HUES64 (cell line): Measurements from ENCODE around the gene ADARB1.
"Not testable (repeated sequence)": the region's sequence is repeated elsewhere in the genome, so short reads cannot be mapped to it uniquely, and the experiment has no call there.

Source experiments
- H3K27ac ChIP-seq: 2 replicates; pipeline ENCODE4 v1.7.0; 2013; ENCODE audit warnings: low read depth, low read length, inconsistent platforms
- H3K27me3 ChIP-seq: 2 replicates; pipeline ENCODE4 v1.6.1; 2013; ENCODE audit warnings: mild to moderate bottlenecking, low read length; ENCODE audit not compliant: insufficient read depth
- H3K36me3 ChIP-seq: 2 replicates; pipeline ENCODE4 v1.6.1; 2013; ENCODE audit warnings: mild to moderate bottlenecking, low read length; ENCODE audit not compliant: insufficient read depth
- H3K4me1 ChIP-seq: 2 replicates; pipeline ENCODE4 v1.6.1; 2013; ENCODE audit warnings: mild to moderate bottlenecking, low read length, moderate library complexity; ENCODE audit not compliant: insufficient read depth
- H3K4me3 ChIP-seq: 2 replicates; pipeline ENCODE4 v1.5.1; 2013; ENCODE audit warnings: mild to moderate bottlenecking, low read length, moderate library complexity
- H3K9ac ChIP-seq: 2 replicates; pipeline ENCODE4 v1.6.1; 2013; ENCODE audit warnings: mild to moderate bottlenecking, low read depth, low read length
- H3K9me3 ChIP-seq: 2 replicates; pipeline ENCODE4 v1.6.1; 2013; ENCODE audit warnings: low read depth, low read length; ENCODE audit not compliant: insufficient read depth
- WGBS: fragments of 150-250, 120-280 bp; methylation state at CpG from one replicate; pipeline ENCODE4 v1.1.7; 2013; ENCODE audit warnings: missing lambda C conversion rate; 5-methylcytosine and 5-hydroxymethylcytosine counted together

ADARB1 gene

DNA sequence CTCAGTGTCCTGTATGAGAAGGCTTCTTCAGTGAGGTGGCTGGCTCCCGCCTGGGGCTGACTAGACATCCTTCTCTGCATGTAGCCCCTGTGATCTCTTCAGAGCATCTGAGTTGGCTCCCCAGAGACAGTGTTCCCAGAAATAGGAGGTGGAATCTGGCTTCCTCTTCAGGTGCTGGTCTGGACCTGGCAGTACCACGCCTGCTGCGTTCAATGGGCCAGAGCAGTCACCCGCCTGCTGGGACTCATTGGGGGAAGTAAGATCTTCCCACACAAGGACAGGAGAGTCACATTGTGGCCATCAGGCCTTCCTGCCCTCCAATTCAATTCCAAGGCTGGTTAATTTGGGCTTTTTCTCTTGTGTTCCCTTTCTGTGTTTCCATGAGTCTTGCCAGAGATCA, 51.0 kb downstream of the ADARB1 start:
- no peak overlapping the region for H3K4me3 ChIP-seq
- 95% methylated on average over 4 of the region's 4 CpGs for WGBS
- no peaks in the 10 kb centered on the region for H3K36me3 ChIP-seq
- H3K27me3 ChIP-seq, result no peaks in the 10 kb centered on the region
- H3K9me3 ChIP-seq, result no peaks in the 10 kb centered on the region
- H3K4me1 ChIP-seq, result no peaks in the 10 kb centered on the region
- no peak overlapping the region for H3K9ac ChIP-seq
- H3K27ac ChIP-seq, result no peak overlapping the region

DNA sequence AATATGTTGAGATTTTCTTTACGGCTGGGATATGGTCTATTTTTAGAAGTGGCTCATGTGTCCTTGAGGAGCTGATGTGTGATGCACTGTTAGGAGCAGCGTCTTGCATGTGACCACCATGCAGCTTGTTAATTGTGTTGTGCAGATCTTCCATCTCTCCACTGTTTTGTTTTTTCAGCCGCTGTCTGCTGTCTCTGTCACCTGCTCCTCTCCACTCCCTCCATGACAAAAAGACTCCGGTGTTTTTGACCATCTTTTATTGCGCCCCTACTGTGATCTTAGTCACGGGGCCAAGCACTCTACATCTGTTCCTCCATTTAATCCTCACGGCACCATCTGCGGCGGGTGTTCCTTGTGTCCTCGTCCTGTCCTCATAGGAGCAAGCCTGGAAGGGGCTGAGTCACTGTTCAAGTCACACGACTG, 51.8 kb downstream of the ADARB1 start:
- Histone ChIP-seq H3K9ac (no peak overlapping the region), H3K36me3 (no peaks in the 10 kb centered on the region), H3K27ac (no peak overlapping the region), H3K27me3 (no peaks in the 10 kb centered on the region), H3K4me1 (no peaks in the 10 kb centered on the region), H3K4me3 (no peak overlapping the region), H3K9me3 (no peaks in the 10 kb centered on the region)
- WGBS, result 91% methylated on average over 11 of the region's 11 CpGs

DNA sequence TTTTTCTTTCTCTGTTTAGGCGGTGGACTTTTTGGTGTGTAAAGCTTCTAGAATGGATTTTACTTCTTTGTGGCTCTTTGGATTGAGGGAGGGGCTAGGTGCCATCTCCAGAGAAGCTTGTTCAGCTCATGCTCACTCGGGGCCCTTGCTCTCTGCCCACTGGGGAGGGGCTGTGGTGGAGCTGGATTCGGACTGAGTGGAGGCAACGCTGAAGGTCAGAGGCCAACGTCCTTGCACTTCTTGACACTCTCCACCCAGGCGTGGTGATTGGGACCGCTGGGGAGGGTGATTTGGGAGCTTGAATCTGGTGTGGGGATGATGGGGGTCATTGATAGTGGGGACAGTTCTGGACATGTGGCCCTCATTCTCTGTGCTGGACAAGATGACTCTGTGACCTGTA, 52.6 kb downstream of the ADARB1 start:
- WGBS, result 92% methylated on average over 7 of the region's 7 CpGs
- no peaks in the 10 kb centered on the region for H3K27me3 ChIP-seq

DNA sequence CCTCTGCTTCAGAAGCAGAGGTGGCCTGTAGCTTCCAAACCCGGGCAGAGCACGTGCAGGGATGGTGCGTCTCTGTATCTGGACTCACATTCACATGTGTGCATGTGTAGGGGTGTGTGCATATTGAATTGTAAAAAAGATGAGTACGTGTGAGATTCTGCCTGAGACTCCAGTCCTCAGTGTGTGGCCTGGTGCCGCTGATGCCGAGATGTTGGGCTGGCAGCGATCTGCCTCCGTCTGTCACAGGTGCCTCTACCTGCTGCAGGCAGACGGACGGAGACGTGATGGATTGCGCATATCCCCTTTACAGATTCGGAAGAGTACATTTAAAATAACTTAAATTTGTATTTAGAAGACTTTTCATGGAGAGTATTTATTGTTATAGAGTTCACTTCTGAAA, 53.6 kb downstream of the ADARB1 start:
- Histone ChIP-seq H3K27ac (no peak overlapping the region), H3K4me1 (no peaks in the 10 kb centered on the region), H3K4me3 (no peak overlapping the region), H3K9me3 (no peaks in the 10 kb centered on the region), H3K27me3 (no peaks in the 10 kb centered on the region), H3K9ac (no peak overlapping the region), H3K36me3 (no peaks in the 10 kb centered on the region)
- WGBS, result 96% methylated on average over 11 of the region's 13 CpGs

More for the DNA sequence above, 52.6 kb downstream of the ADARB1 start:
- Histone ChIP-seq H3K4me3 (no peak overlapping the region), H3K36me3 (no peaks in the 10 kb centered on the region), H3K27ac (no peak overlapping the region), H3K9me3 (no peaks in the 10 kb centered on the region), H3K9ac (no peak overlapping the region; the same call in 1 of the 2 replicates), H3K4me1 (no peaks in the 10 kb centered on the region)

DNA sequence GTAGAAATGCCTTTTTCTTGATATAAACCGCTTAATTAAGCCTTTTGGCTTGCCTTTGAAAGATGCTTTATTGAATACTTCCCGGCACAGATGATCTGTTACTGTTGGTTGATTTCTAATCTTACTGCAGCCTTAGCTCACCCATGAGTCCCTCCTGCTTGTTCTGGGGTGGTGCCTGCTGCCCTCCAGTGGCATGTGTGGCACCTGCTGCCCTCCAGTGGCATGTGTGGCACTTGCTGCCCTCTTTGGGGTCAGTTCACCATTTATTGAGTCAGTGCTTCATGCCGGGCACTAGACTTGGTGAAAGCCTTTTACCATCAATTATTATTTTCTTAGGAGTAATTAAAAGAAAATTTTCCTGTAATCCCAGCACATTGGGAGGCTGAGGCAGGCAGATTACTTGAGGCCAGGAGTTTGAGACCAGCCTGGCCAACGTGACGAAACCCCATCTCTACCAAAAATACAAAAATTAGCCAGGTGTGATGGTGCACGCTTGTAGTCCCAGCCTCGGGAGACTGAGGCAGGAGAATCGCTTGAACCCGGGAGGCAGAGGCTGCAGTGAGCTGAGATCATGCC, 54.3 kb downstream of the ADARB1 start:
- Histone ChIP-seq H3K27me3 (no peaks in the 10 kb centered on the region), H3K9me3 (no peaks in the 10 kb centered on the region), H3K4me3 (no peak overlapping the region), H3K9ac (no peak overlapping the region), H3K4me1 (no peaks in the 10 kb centered on the region), H3K36me3 (no peaks in the 10 kb centered on the region), H3K27ac (no peak overlapping the region)
- 76% methylated on average over 9 of the region's 9 CpGs for WGBS

DNA sequence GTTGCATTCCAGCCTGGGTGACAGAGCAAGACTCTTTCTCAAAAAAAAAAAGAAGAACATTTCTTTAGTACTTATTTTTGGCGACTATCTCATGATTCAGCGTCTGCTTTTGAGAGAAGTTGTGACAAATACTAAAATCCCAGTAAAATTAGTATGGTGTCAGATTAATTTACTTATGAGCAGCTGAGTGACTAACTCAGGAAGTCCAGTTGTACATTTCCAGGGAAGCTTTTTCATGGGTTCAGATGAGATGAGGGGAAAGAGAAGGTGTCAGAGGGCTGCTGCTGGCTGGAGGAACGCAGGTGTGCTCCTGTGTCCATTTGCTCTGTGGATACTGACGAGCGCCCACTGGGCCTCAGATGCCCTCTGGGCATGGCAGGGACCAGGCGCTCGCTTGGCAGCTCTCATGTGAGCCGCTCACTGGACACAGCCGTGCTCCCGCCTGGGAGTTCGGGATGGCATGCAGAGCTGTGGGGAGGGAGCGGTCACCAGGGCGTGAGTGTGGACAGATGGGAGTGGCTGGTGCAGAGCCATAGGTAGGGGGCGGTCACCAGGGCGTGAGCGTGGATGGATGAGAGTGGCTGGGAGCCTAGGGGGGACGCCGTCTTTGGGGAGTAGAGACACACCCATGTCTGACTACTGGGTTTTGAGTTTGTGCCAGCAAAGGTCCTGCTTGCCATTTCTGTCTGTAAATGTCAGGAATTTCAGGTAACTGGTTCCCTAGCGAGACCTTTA, 55.0 kb downstream of the ADARB1 start:
- Histone ChIP-seq H3K9ac (no peak overlapping the region), H3K27me3 (no peaks in the 10 kb centered on the region), H3K9me3 (no peaks in the 10 kb centered on the region), H3K4me3 (no peak overlapping the region), H3K27ac (no peak overlapping the region), H3K36me3 (no peaks in the 10 kb centered on the region), H3K4me1 (no peaks in the 10 kb centered on the region)
- 93% methylated on average over 19 of the region's 19 CpGs for WGBS

DNA sequence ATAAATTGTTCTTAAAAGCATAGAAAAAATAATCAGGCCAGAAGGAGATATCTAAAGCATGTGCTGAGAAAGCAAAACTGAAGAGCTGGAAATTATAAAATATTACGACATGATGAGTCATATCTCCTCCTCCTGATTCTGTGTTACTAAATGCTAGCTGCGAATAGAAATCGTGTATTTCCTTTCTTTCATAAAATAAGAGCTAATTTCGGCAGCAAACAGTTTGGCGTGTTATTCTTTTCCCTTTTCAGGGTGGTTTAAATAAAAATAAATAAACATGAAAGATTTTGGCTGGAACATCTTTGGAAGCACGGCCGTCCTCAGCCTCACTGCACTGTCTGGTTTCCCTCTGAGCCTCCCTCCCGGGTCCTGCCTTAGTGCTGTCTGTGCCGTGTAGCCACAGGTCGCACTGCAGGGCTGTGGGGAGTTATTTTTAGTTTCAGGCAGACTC, 56.0 kb downstream of the ADARB1 start:
- no peaks in the 10 kb centered on the region for H3K27me3 ChIP-seq
- no peaks in the 10 kb centered on the region for H3K9me3 ChIP-seq
- WGBS, result 90% methylated on average over 10 of the region's 10 CpGs
- H3K4me3 ChIP-seq, result no peak overlapping the region
- no peak overlapping the region for H3K9ac ChIP-seq
- no peaks in the 10 kb centered on the region for H3K36me3 ChIP-seq
- no peak overlapping the region for H3K27ac ChIP-seq
- no peaks in the 10 kb centered on the region for H3K4me1 ChIP-seq

DNA sequence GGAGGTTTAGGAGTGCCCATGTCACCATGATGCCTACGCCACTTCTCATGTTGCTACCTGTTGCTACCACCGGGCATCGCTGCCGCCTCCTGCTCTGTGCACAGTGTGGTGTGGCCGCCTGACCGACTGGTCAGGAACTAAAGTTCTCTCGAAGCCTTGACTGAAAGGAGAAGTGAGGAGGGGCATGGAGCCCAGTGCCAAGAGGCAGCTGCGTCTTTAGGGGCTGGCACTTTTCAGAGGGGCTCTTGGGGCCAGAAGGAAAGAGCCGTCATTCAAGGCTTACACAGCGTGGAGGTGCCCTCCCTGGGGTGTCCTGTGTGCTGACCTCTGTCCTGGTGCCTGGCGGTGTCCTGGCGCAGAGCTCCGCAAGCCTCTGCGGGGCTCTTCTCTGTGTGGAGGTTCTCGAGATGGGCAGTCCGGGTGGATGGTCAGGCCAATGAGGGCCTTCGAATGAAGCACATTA, 57.2 kb downstream of the ADARB1 start:
- no peak overlapping the region for H3K27ac ChIP-seq
- no peaks in the 10 kb centered on the region for H3K36me3 ChIP-seq
- no peaks in the 10 kb centered on the region for H3K27me3 ChIP-seq
- no peaks in the 10 kb centered on the region for H3K4me1 ChIP-seq
- no peak overlapping the region for H3K9ac ChIP-seq
- no peak overlapping the region for H3K4me3 ChIP-seq
- H3K9me3 ChIP-seq, result no peaks in the 10 kb centered on the region
- WGBS, result 94% methylated on average over 17 of the region's 17 CpGs

DNA sequence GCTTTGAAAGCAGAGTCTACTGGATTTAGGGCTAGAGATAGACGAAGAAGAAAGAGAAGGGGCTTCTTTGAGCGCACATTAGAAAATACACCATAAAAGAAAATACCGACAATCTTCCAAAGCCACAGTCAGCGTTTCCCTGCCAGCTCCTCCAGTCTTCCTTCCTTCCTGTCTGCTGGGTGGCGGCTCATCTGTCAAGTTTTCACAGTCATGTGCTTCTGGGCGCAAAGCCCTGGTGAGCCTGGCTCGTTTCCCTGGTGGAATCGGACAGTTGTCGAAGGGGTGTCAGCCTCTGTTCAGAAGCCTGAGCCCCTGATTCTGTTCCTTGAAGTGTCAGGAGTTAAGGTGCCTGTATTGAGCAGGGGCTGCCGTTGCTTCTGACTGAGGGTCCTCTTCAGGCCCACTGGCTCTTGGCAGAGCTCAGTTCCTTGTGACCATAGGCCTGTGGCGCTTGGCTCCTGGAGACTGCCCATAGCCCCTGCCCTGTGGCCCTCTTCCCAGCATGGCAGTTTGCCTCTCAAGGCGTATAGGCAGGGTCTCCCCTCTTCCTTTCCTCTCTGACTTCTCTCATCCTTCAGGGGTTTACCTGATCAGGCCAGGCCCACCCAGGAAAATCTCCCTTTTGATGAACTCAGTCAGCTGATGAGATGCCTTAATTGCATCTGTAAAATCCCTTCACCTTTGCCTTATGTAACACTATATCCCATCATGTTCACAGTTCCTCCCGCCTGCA, 58.6 kb downstream of the ADARB1 start:
- no peaks in the 10 kb centered on the region for H3K27me3 ChIP-seq
- H3K36me3 ChIP-seq, result no peaks in the 10 kb centered on the region
- H3K4me1 ChIP-seq, result no peaks in the 10 kb centered on the region
- H3K4me3 ChIP-seq, result no peak overlapping the region
- H3K27ac ChIP-seq, result no peak overlapping the region
- H3K9ac ChIP-seq, result no peak overlapping the region
- no peaks in the 10 kb centered on the region for H3K9me3 ChIP-seq
- 94% methylated on average over 13 of the region's 13 CpGs for WGBS

DNA sequence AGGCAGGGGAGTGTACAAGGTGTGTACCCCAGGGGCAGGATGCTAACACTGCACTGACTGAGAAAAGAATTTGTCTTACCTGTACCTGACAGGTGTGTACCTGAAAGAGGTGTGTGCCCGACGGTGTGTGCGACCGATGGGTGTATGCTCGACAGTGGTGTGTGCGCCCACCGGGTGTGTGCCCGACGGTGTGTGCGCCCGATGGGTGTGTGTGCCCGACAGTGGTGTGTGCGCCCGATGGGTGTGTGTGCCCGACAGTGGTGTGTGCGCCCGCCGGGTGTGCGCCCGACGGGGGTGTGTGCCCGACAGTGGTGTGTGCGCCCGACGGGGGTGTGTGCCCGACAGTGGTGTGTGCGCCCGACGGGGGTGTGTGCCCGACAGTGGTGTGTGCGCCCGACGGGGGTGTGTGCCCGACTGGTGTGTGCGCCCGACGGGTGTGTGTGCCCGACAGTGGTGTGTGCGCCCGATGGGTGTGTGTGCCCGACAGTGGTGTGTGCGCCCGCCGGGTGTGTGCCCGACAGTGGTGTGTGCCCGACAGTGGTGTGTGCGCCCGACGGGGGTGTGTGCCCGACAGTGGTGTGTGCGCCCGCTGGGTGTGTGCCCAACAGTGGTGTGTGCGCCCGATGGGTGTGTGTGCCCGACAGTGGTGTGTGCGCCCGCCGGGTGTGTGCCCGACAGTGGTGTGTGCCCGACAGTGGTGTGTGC, 59.3 kb downstream of the ADARB1 start:
- not testable (repeated sequence) for H3K4me3 ChIP-seq, H3K9me3 ChIP-seq, H3K27me3 ChIP-seq, H3K9ac ChIP-seq, H3K36me3 ChIP-seq, H3K27ac ChIP-seq, H3K4me1 ChIP-seq
- 97% methylated on average over 60 of the region's 60 CpGs for WGBS
